Adipocyte (in vitro differentiated cells): ENCODE measurements around the gene DBH.

Experiments
- DNase-seq: peaks from one replicate; pipeline ENCODE4 v3.0.0-alpha.2; 2015; ENCODE audit warnings: low read depth
- H3K27me3 ChIP-seq: replicated peaks from 2 replicates; pipeline ENCODE4 v1.7.0; 2013; ENCODE audit warnings: mild to moderate bottlenecking, low read length, moderate library complexity; ENCODE audit not compliant: control insufficient read depth, insufficient read depth
- H3K36me3 ChIP-seq: 2 replicates; pipeline ENCODE4 v1.7.0; 2013; ENCODE audit warnings: low read length, mild to moderate bottlenecking, moderate library complexity; ENCODE audit not compliant: control insufficient read depth, insufficient read depth, severe bottlenecking
- H3K4me1 ChIP-seq: 2 replicates; pipeline ENCODE4 v1.7.0; 2013; ENCODE audit warnings: mild to moderate bottlenecking, low read length, moderate library complexity; ENCODE audit not compliant: control insufficient read depth, insufficient read depth
- H3K4me3 ChIP-seq: 2 replicates; pipeline ENCODE4 v1.7.0; 2013; ENCODE audit warnings: mild to moderate bottlenecking, low read length, moderate library complexity
- H3K9ac ChIP-seq: 2 replicates; pipeline ENCODE4 v1.7.0; 2013; ENCODE audit warnings: mild to moderate bottlenecking, low read length, moderate library complexity
- H3K9me3 ChIP-seq: 2 replicates; pipeline ENCODE4 v1.7.0; 2013; ENCODE audit warnings: mild to moderate bottlenecking, low read length, moderate library complexity; ENCODE audit not compliant: control insufficient read depth

Gene DBH

GRCh38 chr9:133708246-133709014 is 72.3 kb downstream of the DBH start:
- Histone ChIP-seq H3K4me3 (no peak overlapping the region), H3K9ac (no peak overlapping the region), H3K36me3 (no peaks in the 10 kb centered on the region), H3K4me1 (peaks cover 33% of the 10 kb centered on the region), H3K9me3 (no peaks in the 10 kb centered on the region), H3K27me3 (peaks cover 7% of the 10 kb centered on the region)
- DNase-seq = no peak
